Measurements from ENCODE around the gene SH3RF3. TPM values are rescaled to one million over a fixed set of nuclear protein-coding genes. Genes with fewer than 3 reads are reported as not detected.
"Not testable (repeated sequence)": the region's sequence is repeated elsewhere in the genome, so short reads cannot be mapped to it uniquely, and the experiment has no call there.

Gene SH3RF3
- total and polyA plus RNA-seq, 2 donors (not counting 1 experiment from before 2014, with no cell fraction given), result 8.3 to 10.1 TPM

DNA sequence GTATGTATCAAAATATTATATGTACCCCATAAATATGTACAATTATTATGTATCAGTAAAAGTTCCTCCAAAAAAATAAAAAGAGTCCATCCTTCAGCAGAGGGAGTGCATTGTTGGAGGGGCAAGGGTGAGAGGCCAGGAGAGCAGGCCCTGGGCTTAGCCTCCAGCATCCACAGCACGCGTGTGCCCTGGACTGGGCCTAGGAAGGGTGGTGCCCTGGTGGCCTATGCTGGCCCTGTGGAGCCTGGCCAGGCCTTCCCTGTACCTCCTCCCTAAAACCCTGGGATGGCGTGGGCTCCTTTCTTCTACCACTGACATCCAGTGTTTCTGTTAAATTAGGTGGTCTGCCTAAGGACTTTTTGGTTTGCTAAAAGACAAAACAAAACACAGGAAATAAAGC is 93.4 kb downstream of the SH3RF3 start:
- Histone ChIP-seq H3K4me3 (replicated peaks in 1 of 4; ENCODE audit: control extremely low read depth in 1 of 4, insufficient read depth in 1 of 4, low read depth in 3 of 4, low read length in 4 of 4) (no peak overlapping the region), H3K79me2 (ENCODE audit: control insufficient read depth, insufficient read depth, low read length) (peaks cover 20% of the 10 kb centered on the region), H3K27ac (ENCODE audit: insufficient read depth, low read length) (no peak overlapping the region), H3K4me2 (ENCODE audit: extremely low read depth, insufficient read depth, low read length) (no peak overlapping the region), H3K27me3 (ENCODE audit: control insufficient read depth, insufficient read depth, low read length) (no peaks in the 10 kb centered on the region), H3K9ac (ENCODE audit: insufficient read depth, low read length) (no peak overlapping the region), H3K9me3 (ENCODE audit: control insufficient read depth, insufficient read depth, low read depth, low read length) (no peaks in the 10 kb centered on the region), H3K4me1 (ENCODE audit: control insufficient read depth, extremely low read depth, insufficient read depth, low read length) (peaks cover 15% of the 10 kb centered on the region), H4K20me1 (ENCODE audit: control insufficient read depth, extremely low read depth, insufficient read depth, low read length) (no peaks in the 10 kb centered on the region), H2AFZ (ENCODE audit: low read length) (no peak overlapping the region), H3K36me3 (ENCODE audit: control insufficient read depth, insufficient read depth, low read length) (no peaks in the 10 kb centered on the region)
- no peak for DNase-seq (ENCODE audit: low read depth in 2 of 2)
- TF ChIP-seq, protein P1, sequence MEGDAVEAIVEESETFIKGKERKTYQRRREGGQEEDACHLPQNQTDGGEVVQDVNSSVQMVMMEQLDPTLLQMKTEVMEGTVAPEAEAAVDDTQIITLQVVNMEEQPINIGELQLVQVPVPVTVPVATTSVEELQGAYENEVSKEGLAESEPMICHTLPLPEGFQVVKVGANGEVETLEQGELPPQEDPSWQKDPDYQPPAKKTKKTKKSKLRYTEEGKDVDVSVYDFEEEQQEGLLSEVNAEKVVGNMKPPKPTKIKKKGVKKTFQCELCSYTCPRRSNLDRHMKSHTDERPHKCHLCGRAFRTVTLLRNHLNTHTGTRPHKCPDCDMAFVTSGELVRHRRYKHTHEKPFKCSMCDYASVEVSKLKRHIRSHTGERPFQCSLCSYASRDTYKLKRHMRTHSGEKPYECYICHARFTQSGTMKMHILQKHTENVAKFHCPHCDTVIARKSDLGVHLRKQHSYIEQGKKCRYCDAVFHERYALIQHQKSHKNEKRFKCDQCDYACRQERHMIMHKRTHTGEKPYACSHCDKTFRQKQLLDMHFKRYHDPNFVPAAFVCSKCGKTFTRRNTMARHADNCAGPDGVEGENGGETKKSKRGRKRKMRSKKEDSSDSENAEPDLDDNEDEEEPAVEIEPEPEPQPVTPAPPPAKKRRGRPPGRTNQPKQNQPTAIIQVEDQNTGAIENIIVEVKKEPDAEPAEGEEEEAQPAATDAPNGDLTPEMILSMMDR (conservative IDR thresholded peaks at IDR 0.05 in 1 of 2, IDR thresholded peaks at IDR 0.05 in 1 of 2; ENCODE audit: low read depth in 1 of 2, low read length in 2 of 2), result no peak
- no peak for TF ChIP-seq EZH2 (IDR thresholded peaks at IDR 0.05; ENCODE audit: low read length, missing control alignments)

DNA sequence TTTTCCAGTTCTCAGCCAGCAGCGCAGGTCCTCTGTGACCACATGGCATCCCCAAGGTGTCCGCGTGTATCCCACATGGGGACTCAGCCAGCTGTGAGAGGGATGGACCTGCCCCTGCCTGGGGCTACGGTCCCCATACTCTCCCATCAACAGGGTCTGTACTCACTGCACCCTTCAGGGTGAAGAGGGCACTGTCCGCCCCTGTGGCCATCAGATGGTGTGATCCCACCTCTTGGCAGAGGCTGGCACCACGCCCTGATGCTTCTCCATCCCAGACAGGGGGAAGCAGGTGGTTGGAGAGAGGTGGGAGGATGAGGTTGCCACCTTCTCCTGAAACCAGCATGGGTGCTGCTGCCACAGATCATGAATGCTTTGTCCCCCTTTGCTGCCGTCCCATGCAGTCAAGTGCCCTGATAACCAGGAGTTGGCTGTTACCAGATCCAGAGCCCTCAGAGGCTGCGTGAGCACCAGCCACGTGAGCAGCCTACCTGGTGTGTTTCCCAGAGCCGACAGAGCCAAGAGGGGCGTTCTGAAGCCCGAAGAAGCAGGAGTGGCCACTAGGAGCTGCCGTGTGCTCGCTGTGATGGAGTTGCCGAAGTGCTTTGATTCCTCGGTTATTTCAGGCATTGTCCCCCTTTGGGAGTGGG is 93.9 kb downstream of the SH3RF3 start:
- no peaks in the 10 kb centered on the region for H4K20me1 ChIP-seq (ENCODE audit: control insufficient read depth, extremely low read depth, insufficient read depth, low read length)
- H2AFZ ChIP-seq (ENCODE audit: low read length), result no peak overlapping the region
- no peak for TF ChIP-seq EZH2 (IDR thresholded peaks at IDR 0.05; ENCODE audit: low read length, missing control alignments)
- TF ChIP-seq, protein P1 (conservative IDR thresholded peaks at IDR 0.05 in 1 of 2, IDR thresholded peaks at IDR 0.05 in 1 of 2; ENCODE audit: low read depth in 1 of 2, low read length in 2 of 2), result peak in 1 of 2 donors; percentile 14
- H3K9me3 ChIP-seq (ENCODE audit: control insufficient read depth, insufficient read depth, low read depth, low read length), result no peaks in the 10 kb centered on the region
- peaks cover 10% of the 10 kb centered on the region for H3K4me1 ChIP-seq (ENCODE audit: control insufficient read depth, extremely low read depth, insufficient read depth, low read length)
- H3K4me3 ChIP-seq (replicated peaks in 1 of 4; ENCODE audit: control extremely low read depth in 1 of 4, insufficient read depth in 1 of 4, low read depth in 3 of 4, low read length in 4 of 4), result no peak overlapping the region
- no peak for DNase-seq (ENCODE audit: low read depth in 2 of 2)
- H3K4me2 ChIP-seq (ENCODE audit: extremely low read depth, insufficient read depth, low read length), result no peak overlapping the region
- no peak overlapping the region for H3K9ac ChIP-seq (ENCODE audit: insufficient read depth, low read length)
- no peaks in the 10 kb centered on the region for H3K27me3 ChIP-seq (ENCODE audit: control insufficient read depth, insufficient read depth, low read length)
- H3K36me3 ChIP-seq (ENCODE audit: control insufficient read depth, insufficient read depth, low read length), result no peaks in the 10 kb centered on the region
- no peak overlapping the region for H3K27ac ChIP-seq (ENCODE audit: insufficient read depth, low read length)
- peaks cover 22% of the 10 kb centered on the region for H3K79me2 ChIP-seq (ENCODE audit: control insufficient read depth, insufficient read depth, low read length)

DNA sequence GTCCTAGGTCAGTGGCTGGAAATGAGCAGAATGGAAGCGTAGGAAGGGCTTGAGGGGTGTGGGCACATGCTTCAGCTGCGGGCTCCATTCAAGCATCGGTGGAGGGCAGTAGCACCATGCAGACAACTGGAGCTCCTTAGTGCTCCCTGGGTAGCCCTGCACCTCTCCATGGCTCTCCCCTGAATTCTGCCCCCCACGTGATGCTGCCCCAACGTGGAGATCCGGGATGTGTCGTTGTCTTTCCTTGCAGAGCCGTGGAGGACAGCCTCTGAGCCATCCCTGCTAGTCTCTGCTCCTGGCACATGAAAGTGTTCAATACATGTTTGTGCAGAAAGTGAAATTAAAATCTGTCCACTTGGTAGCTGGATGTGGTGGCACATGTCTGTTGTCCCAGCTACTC is 94.5 kb downstream of the SH3RF3 start:
- no peaks in the 10 kb centered on the region for H3K36me3 ChIP-seq (ENCODE audit: control insufficient read depth, insufficient read depth, low read length)
- H3K9me3 ChIP-seq (ENCODE audit: control insufficient read depth, insufficient read depth, low read depth, low read length), result no peaks in the 10 kb centered on the region
- no peak for DNase-seq (ENCODE audit: low read depth in 2 of 2)
- H3K9ac ChIP-seq (ENCODE audit: insufficient read depth, low read length), result no peak overlapping the region
- H4K20me1 ChIP-seq (ENCODE audit: control insufficient read depth, extremely low read depth, insufficient read depth, low read length), result no peaks in the 10 kb centered on the region
- no peak overlapping the region for H3K4me3 ChIP-seq (replicated peaks in 1 of 4; ENCODE audit: control extremely low read depth in 1 of 4, insufficient read depth in 1 of 4, low read depth in 3 of 4, low read length in 4 of 4)
- H2AFZ ChIP-seq (ENCODE audit: low read length), result no peak overlapping the region
- H3K27ac ChIP-seq (ENCODE audit: insufficient read depth, low read length), result no peak overlapping the region
- TF ChIP-seq EZH2 (IDR thresholded peaks at IDR 0.05; ENCODE audit: low read length, missing control alignments), result no peak
- TF ChIP-seq, protein P1 (conservative IDR thresholded peaks at IDR 0.05 in 1 of 2, IDR thresholded peaks at IDR 0.05 in 1 of 2; ENCODE audit: low read depth in 1 of 2, low read length in 2 of 2), result no peak
- peaks cover 6% of the 10 kb centered on the region for H3K4me1 ChIP-seq (ENCODE audit: control insufficient read depth, extremely low read depth, insufficient read depth, low read length)
- no peaks in the 10 kb centered on the region for H3K27me3 ChIP-seq (ENCODE audit: control insufficient read depth, insufficient read depth, low read length)
- H3K79me2 ChIP-seq (ENCODE audit: control insufficient read depth, insufficient read depth, low read length), result peaks cover 25% of the 10 kb centered on the region
- H3K4me2 ChIP-seq (ENCODE audit: extremely low read depth, insufficient read depth, low read length), result no peak overlapping the region

DNA sequence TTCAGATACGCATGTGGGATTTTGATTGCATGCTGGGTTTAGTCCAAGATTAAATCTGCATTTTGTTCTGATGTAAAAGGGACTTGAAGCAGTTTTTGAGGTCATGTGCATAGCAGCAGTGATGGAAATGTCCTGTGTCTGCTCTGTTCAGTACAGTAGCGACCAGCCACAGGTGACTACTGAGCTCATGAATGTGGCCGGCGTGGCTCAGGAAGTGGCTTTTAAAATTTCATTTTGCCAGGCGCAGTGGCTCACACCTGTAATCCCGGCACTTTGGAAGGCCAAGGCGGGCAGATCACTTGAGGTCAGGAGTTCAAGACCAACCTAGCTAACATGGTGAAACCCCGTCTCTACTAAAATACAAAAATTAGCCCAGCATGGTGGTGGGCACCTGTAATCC is 95.3 kb downstream of the SH3RF3 start:
- H4K20me1 ChIP-seq (ENCODE audit: control insufficient read depth, extremely low read depth, insufficient read depth, low read length); H3K9ac ChIP-seq (ENCODE audit: insufficient read depth, low read length); H3K27me3 ChIP-seq (ENCODE audit: control insufficient read depth, insufficient read depth, low read length); H2AFZ ChIP-seq (ENCODE audit: low read length); H3K4me2 ChIP-seq (ENCODE audit: extremely low read depth, insufficient read depth, low read length); H3K27ac ChIP-seq (ENCODE audit: insufficient read depth, low read length); H3K4me3 ChIP-seq (replicated peaks in 1 of 4; ENCODE audit: control extremely low read depth in 1 of 4, insufficient read depth in 1 of 4, low read depth in 3 of 4, low read length in 4 of 4); H3K36me3 ChIP-seq (ENCODE audit: control insufficient read depth, insufficient read depth, low read length); H3K4me1 ChIP-seq (ENCODE audit: control insufficient read depth, extremely low read depth, insufficient read depth, low read length); DNase-seq (ENCODE audit: low read depth in 2 of 2); H3K9me3 ChIP-seq (ENCODE audit: control insufficient read depth, insufficient read depth, low read depth, low read length): not testable (repeated sequence)
- peaks cover 23% of the 10 kb centered on the region for H3K79me2 ChIP-seq (ENCODE audit: control insufficient read depth, insufficient read depth, low read length)

Measured in fibroblast of lung (primary cell).